Kidney capillary endothelial cell (primary cell): ENCODE measurements around the gene CFAP46.

ENCODE experiments used
- DNase-seq: peaks from one replicate; pipeline ENCODE4 v3.0.0-alpha.2; 2018; ENCODE audit warnings: low spot score

Gene CFAP46

DNA sequence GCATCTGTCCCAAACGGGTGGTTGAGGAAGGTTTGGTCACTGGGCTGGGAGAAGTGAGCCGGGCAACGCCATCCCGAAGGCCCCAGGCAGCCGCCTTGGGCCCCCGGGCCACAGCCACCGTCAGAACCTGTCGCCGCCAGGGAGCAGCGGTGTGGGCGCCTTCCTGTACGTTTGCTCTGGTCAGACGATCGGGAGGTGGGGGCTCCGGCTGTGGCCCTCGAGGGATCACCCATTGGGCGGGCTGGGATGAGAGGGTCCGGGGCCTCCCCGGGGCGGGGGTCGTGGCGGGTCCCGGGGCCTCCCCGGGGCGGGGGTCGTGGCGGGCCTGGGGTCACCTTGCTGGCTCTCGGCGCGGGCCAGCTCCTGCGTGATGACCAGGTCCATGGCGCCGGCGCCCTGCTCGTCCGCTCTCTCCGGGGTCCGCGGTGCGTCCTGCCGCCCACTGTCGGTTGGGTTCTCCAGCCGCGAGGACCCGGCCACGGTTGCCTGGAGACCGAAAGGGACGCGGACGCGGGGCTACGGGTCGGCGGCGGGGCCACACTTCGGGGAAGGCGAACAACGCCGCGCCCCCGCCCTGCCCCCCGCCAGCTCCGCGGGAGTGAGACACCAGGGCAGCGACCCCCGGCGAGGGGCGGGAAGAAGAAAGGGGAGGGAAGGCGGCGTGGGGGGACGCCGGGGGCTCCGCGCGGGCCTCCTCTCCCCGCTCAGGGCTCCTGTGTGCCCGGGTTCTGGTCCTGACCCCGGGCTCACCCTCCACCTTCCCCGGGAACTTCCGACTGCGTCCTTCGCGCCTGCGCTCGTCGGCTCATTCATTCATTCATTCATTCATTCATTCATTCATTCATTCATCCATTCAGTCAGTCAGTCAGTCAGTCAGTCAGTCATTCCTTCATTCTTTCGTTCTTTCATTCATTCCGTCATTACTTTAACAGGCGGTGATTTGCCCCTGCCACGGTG, at the start of gene CFAP46:
Gene CFAP46 (minus strand): TSS at position 470 of the 957 bp plus-strand sequence. CDS start 86 bp downstream, at position 384.
- DNase-seq: peak; percentile 15

DNA sequence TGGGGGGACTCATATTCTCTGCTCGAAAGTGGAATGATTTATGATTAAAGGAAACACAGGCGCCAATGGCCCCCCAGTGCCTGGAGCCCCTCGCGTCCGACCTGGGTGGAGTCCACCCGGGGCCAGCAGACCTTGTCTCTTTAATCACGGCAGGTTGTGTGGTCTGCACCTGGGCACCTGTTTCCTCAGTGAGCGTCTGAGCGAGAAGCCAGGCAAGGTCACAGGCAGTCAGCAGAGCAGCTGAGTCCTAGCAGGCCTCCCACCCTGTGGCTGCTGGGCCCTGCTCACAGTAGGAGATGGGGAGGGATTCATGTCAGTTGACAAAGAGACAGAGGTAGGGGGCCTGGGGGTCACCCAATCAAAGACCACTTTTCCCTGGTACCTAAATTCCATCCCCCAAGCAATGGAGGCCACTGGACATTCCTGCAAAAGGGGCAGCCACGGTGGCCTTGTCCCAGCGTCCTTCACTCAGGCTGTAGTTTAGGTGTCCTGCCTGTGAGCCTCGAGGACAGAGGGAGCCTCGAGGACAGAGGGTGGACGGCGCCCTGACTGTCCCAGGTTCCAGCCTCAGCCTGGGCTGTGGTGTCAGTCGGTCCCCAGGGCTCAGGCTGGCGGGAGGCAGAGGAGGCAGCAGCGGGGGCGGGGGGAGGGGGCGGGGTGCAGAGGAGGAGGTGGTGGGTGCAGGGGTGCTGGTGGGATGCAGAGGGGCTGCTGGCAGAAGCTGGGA, 49.5 kb upstream of the CFAP46 start:
- no peak for DNase-seq

DNA sequence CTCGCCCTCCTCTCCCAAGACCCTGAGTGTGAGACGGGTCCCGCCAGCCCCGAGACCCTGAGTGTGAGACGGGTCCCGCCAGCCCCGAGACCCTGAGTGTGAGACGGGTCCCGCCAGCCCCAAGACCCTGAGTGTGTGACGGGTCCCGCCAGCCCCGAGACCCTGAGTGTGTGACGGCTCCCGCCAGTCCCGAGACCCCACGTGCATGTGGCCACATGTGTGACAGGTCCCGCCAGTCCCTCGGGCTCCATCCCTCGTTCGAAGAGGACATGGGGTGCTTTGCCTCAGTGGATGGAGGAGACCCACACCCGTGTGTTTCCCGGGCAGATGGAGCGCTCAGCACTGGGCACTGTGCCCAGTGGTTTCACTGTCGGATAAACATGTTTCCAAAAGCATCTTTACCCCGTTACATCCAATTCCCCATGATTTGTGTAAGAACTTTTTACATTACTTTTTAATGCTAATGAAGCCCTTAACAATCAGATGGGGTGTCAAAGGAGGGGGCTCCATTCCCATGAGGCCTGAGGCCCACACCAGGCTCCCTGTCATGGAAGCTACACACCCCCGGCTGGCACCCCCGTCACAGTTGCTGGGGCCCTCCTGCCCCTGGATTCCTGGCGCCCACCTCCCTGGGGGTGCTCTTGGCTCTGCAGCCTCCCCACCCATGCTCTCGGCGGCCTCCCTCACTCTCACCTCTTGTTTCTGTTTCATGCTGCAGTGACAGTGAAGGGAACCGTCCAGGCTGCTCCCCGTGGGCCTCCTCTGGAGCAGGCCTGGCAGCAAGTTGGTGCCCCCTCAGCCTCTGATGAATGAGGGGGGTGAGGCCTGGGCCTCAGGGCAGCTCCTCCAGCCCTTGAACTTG, 48.5 kb upstream of the CFAP46 start:
- no peak for DNase-seq

DNA sequence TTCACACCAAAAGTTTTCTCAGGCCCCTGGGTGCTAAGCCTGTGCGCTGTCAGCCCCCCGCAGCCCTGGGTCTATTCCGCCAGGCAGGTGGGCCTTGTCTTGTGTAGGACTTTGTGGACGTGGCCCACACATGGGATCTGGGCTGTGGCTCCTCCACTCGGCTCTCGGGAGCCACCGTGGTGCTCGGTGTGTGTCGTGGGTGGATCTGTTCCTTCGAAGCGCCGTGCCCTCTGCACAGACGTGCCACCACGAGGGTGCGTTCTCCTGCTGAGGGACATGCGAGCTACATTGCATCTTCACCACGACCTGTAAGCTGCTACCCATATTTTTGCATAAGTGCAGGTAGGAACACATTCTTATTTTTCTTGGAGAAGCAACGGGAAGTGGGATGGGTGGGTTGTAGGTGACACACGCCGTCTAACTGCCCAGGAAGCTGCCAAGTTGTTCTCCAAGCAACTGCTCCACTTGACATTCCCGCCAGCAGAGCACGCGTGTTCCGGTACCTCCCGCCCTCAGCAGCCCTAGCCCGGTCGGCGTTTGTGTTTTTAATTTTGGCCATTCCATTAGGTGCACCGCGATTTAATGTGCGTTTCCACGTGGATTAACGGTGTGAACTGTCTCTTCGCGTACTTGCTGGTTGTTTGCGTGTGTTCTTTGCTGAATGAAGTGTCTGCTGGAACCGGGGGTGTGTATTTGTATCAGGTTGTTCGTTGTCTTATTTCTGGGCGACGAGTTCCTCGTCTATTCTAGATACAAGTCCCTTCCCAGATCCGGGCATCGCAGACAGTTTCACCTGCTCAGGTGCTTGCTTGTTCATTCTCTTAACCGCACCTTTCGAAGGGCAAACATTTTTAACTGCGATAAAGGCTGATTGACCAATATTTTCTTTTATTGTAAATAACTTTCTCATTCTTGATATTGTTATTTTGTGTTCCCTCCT, 47.4 kb upstream of the CFAP46 start:
- DNase-seq: no peak

DNA sequence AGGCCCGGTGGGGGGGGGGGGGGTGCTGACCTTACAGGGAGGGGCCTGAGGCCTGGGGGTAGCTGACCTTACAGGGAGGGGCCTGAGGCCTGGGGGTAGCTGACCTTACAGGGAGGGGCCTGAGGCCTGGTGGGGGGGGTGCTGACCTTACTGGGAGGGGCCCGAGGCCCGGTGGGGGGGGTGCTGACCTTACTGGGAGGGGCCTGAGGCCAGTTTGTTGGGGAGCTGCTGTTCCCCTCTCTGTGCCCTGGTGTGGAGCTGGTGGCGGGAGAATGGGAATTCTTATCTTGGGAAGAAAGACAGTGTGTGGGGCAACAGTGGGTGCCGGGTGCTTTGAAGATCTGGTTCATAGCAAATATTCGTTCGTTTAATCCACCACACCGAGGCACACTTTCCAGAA, 46.6 kb upstream of the CFAP46 start:
- DNase-seq: no peak

DNA sequence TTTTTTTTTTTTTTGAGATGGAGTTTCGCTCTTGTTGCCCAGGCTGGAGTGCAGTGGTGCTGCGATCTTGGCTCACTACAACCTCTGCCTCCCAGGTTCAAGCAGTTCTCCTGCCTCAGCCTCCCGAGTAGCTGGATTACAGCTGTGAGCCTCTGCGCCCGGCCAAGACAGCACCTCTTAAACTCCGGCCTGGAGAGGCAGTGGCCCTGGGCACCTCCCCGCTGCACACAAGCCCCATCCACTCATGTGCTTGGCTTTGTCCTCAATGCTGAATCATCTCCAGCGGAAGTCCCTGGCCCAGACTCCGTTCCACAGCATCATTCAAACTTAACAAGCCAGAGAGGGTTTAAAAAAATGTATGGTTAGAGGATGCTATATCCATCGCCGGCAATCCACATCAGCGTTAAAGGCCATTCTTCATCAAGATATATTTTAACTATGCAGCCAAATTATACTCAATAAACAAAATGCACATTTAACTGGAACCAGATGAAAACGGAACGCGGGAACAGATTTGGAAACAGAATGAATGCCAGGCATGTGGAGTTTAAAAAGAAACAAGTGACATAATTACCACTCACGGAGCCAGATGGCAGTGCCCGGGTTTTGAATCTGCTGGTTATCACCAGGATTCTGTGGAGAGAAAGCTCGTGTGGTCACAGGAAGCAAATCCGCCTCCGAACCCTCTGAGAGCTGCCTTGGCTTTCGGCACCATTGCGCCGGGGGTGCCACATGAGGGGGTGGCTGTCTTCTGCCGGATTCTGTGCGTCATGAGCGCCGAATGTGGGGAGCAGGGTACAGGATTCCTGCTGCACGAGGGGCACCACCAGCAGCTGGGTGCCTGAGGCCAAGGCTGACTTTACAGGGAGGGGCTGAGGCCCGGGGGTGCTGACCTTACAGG, 45.6 kb upstream of the CFAP46 start:
- DNase-seq: no peak

DNA sequence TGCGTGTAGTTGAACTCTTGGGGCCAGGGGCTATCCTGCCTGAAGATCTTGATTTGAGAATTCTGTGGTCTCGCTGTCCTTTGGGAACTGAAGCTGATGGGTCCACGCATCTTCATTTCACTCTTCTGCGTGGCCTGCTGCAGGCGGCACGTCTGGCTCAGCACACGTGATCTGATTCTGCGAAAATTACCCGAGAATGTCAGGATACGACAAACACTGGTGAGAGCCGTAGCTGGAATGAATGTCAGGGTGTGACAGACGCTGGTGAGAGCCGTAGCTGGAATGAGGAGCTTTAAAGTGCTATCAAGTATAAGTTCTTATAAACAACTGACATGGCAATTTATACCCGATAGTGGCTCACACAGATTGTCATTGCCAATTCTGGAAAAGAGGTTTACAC, 44.6 kb upstream of the CFAP46 start:
- DNase-seq: no peak

DNA sequence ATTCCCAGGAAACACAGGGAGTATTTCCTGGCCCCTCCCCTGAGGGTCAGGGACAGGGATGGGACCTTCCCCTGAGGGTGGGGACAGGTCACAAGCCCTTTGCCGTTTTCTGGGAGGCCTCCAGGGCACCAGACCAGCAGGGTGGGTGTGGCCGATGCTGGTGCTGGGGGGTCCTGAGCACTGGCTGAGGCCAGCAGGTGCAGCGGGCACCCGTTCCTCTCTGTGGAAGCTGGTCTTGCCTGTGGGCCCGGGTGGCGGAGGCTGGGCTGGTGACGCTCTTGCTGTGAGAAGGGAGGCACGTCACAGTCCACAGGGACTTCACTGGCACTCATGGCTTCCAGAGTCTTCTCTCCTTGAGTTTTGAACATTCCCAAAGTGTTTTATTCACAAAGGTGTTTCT, 44.2 kb upstream of the CFAP46 start:
- no peak for DNase-seq

DNA sequence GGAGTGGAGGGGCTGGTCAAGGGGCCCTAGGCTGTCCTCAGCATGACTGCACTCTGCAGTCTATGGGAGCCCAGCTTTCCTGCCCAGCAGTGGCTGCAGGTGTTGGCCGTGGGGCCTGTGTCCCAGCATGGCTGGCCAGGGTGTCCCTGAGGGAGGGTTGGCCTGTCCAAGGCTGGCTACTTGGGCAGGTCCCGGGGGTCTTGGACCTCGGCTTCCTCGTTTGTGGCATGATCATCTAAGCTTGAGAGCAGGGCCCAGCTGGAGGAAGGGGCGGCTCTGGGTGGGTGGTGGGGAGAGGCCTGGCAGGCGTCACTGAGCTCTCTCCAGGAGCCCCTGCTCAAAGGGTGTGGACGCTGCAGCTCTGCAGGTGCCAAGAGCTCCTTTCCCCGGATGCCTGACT, 43.7 kb upstream of the CFAP46 start:
- no peak for DNase-seq

DNA sequence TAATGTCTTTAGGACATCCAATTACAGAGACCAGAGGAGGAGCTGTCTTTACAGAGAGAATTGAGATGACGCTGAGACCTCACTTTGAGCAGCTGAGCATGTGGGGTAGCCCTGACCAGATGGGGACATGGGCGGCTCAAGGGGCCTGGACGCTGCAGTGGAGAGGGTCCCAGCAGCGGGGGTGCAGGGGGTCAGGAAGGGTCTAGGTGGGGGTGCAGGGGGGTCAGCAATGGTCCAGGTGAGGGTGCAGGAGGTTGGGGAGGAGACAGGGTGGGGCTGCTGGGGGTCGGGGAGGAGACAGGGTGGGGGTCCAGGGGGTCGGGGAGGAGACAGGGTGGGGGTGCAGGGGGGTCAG, 43.2 kb upstream of the CFAP46 start:
- DNase-seq: no peak

DNA sequence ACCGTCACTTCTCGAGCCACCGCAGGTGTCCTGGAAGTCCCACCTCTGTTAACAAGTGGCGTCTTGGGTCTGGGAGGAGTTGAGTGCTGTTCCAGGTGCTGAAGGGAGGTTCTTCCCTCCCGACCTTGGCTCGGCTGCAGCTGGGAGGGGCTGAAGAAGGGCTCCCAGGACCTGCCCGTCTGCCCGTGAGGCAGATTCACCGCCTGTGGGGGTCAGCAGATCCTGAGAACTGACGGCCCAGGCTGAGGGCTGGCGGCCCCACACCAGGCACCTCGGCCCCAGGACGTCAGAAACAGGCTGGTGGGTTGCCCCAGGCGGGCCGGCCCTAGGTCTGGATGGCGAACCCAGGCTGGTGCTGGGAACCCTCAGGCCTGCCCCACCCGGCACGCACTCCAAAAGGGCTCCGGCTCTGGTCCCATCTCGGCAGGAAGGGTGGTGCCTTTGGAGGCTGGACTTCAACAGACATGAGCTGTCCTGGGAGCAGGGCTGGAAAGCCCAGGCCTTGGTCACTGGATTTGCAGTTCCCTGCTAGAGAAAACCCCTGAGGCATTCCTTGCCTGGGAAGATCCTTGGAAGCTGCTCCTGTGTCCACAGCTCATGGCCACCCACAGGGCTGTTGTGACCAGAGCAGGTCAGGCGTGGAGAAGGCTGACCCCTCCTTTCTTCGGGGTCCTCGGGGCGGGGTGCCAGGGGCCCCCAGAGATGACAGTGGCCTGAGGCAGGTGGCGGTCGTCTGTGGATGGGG, 42.6 kb upstream of the CFAP46 start:
- no peak for DNase-seq

DNA sequence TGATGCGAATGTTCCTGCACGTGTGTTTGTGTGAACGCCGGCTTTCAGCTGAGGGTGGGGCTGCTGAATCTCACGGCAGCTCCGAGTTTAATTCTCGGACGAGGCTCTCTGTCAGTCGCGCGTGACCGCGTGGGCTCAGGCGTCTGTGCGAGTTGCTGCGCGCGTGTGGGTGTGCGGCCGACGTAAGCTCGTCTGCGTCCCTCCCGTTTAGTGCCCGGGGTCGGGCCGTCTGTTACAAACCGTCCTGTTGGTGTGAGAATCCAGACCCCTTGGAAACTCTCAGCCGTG, 41.6 kb upstream of the CFAP46 start:
- DNase-seq: no peak

DNA sequence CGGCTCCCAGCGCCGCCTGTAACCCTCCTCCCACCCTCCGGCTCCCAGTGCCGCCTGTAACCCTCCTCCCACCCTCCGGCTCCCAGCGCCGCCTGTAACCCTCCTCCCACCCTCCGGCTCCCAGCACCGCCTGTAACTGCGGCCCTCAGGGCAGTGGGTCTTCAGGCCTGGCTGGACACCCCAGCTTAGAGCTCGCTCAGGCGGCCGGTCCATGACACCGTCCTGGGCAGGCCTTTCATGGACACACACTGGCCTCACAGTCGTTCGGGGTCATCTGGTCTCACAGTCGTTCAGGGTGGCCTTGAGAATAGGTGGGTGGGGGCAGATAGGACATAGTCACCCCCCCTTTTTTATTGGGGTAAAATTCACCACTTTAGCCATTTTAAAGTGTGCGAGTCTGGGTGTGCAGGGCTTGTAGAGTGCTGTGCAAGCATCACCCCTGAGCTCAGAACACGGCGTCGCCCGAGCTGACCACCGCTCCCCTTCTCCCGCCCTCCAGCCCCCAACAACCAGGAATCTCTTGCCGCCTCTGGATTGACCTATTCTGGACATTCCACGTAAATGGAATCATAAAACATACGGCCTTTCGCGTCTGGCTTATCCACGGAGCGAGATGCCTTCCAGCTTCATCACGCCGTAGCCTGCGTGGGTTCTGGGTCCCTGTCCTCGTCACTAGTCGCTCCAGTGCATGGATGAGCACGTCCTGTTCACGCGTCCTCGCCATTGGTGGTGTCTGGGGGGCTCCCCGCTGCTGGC, 41.1 kb upstream of the CFAP46 start:
- no peak for DNase-seq

DNA sequence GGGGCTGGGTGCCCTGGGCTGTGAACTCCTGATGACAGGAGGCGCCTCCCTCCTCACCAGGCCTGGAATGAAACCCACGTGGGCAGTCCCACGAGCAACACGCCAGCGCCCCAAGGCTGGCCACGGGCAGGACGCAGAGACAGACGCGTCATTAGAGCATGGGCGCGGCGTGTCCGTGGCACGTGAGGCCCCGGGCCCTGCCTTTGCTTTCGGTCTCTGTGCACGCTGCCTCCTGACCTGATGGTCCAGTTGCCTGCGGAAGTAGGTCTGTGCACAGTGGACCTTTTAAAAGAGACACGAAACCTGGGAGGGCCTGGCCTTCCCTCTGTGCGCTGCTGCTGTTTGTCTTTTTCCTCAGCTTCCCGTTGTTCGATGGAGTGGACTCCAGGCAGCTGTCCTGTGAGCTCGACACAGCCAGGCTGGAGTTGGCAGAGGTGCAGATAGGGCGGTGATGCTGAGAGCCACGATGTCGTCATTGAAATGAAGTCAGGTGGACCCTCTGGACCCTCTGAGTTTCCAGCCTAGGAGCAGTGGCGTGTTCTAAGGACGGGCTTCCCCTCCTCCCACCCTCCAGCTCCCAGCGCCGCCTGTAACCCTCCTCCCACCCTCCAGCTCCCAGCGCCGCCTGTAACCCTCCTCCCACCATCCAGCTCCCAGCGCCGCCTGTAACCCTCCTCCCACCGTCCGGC, 40.1 kb upstream of the CFAP46 start:
- no peak for DNase-seq

DNA sequence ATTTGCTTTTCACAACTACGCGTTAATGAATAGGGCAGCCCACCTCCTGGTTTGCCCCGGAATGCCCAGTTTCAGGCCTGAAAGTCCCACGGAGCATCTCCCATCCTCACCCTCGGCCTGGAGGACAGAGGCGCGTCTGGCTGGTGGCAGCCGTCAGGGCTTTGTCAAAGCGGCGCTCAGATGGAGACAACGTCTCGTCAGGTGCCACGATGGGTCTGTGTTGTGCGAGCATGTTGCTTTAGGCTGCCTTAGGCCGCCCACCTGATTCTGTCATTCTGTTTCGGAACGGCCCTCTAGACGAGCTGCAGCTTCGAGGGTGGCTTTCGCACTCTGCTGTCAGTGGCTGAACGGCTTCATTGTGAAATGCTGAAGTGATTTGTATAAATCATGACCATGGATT, 39.4 kb upstream of the CFAP46 start:
- no peak for DNase-seq

DNA sequence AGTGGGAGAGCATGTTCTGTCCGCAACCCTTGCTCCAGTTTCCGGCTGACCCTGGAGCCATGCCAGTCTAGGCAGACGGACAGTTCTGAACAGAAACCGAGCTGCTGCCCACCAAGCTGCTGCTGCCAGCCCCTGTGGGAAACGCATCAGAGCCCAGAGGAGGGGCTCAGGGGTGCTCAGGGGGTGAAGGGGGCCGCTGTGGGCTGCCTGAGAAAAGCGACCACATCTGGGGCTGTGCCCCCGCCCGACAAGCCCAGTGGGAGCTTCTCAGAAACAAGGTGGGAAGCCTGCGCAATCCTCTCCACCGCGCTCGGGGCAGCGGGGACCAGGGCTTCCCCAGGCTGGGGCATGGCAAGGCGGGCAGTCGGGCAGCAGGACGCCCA, 38.8 kb upstream of the CFAP46 start:
- DNase-seq: no peak

DNA sequence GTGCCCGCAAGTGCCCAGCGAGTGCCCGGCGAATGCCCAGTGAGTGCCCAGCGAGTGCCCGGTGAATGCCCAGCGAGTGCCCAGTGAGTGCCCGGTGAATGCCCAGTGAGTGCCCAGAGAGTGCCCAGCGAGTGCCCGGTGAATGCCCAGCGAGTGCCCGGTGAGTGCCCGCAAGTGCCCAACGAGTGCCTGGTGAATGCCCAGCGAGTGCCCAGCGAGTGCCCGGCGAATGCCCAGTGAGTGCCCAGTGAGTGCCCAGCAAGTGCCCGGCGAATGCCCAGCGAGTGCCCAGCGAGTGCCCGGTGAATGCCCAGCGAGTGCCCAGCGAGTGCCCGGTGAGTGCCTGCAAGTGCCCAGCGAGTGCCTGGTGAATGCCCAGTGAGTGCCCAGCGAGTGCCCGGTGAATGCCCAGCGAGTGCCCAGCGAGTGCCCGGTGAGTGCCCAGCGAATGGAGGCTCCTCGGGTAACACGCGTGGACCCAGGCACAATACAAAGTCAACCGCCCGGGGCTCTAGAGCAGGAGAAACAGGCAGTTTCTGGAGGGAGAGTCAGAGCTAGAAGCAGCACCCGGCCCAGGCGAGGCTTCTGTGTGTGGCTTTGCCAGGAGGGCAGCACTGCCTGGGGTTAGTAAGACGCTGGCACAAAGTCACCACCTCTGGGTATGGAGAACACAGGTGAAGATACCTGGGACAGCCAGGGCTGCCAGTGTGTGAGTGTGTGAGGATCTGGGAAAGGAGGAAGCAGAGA, 38.2 kb upstream of the CFAP46 start:
- no peak for DNase-seq
